Left lung (tissue), 10 donors: ENCODE data around the gene CNBD2. TPM values are rescaled to one million over a fixed set of nuclear protein-coding genes. Genes with fewer than 3 reads are reported as not detected.

ENCODE experiments used
- ATAC-seq: fragments of 200-7000 bp; cut with Tn5 transposase; one replicate; pipeline ENCODE4 v1.9.1; 2020; ENCODE audit warnings: moderate library complexity
- DNase-seq, 4 donors: peaks; one replicate each; pipeline ENCODE4 v3.0.0-alpha.2; 2013 to 2020
- H3K27ac ChIP-seq, 2 donors: fragments of 200-600 bp; sonication (generic) in 1 of 2; one replicate each; pipeline versions ENCODE4 v1.5.0 to v1.8.0; 2020 to 2021
- H3K27me3 ChIP-seq, 2 donors: fragments of 200-600 bp; sonication (generic) in 1 of 2; one replicate each; pipeline versions ENCODE4 v1.5.0 to v1.8.0; 2020 to 2021
- H3K36me3 ChIP-seq, 2 donors: fragments of 200-600 bp; sonication (generic) in 1 of 2; one replicate each; pipeline versions ENCODE4 v1.5.0 to v1.8.0; 2020 to 2021
- H3K4me1 ChIP-seq, 2 donors: fragments of 200-600 bp; one replicate each; pipeline ENCODE4 v1.8.0; 2021
- H3K4me3 ChIP-seq, 2 donors: fragments of 200-600 bp; sonication (generic) in 1 of 2; one replicate each; pipeline versions ENCODE4 v1.5.0 to v1.8.0; 2020 to 2021; ENCODE audit warnings: mild to moderate bottlenecking in 1 of 2
- H3K9me3 ChIP-seq, 2 donors: fragments of 200-600 bp; sonication (generic) in 1 of 2; one replicate each; pipeline versions ENCODE4 v1.5.0 to v1.8.0; 2020 to 2021
- intact Hi-C, 2 donors: fragments of 100-400 bp; cut with DNase I; formaldehyde crosslinking; loops; one replicate each; pipeline versions ENCODE4 v1.11.2 to v1.14.2; 2022
- polyA plus RNA-seq, 6 donors: library from polyadenylated mRNA; unstranded; fragments of 120-200 nt; gene quantifications; one replicate each; pipeline ENCODE4 v1.2.1, GENCODE V29; 2013; ENCODE audit not compliant: insufficient read length in 6 of 6
- total RNA-seq, 2 donors: library from RNA; stranded (reverse); fragmentation: NEBNext Ultra II Directional; extraction: Animal tissue kit (Norgen Biotek cat#: 25700); gene quantifications; one replicate each; pipeline ENCODE4 v1.2.1, GENCODE V29; 2021
- TF ChIP-seq, protein P1 (sequence below), 2 donors: fragments of 200-600 bp; sonication (generic) in 1 of 2; IDR thresholded peaks; one replicate each; pipeline versions ENCODE4 v1.5.0 to v1.8.0; 2021; ENCODE audit warnings: antibody characterized with exemption in 2 of 2
- donor health status: DM: no; HTN: yes; CAD: no.
- donor health status: DM: no; HTN: no; CAD: no.

CNBD2 gene
- total and polyA plus RNA-seq, 8 donors, result 0.36 to 3.6 (median 0.51) TPM

GRCh38 chr20:35939264-35939663 is 29.1 kb upstream of the CNBD2 start:
- Histone ChIP-seq H3K9me3 (no peaks in the 10 kb centered on the region), H3K27me3 (no peaks in the 10 kb centered on the region), H3K27ac (no peak overlapping the region), H3K36me3 (peaks cover 0 to 80% of the 10 kb centered on the region in 2 donors), H3K4me3 (no peak overlapping the region), H3K4me1 (no peaks in the 10 kb centered on the region)
- TF ChIP-seq, protein P1, sequence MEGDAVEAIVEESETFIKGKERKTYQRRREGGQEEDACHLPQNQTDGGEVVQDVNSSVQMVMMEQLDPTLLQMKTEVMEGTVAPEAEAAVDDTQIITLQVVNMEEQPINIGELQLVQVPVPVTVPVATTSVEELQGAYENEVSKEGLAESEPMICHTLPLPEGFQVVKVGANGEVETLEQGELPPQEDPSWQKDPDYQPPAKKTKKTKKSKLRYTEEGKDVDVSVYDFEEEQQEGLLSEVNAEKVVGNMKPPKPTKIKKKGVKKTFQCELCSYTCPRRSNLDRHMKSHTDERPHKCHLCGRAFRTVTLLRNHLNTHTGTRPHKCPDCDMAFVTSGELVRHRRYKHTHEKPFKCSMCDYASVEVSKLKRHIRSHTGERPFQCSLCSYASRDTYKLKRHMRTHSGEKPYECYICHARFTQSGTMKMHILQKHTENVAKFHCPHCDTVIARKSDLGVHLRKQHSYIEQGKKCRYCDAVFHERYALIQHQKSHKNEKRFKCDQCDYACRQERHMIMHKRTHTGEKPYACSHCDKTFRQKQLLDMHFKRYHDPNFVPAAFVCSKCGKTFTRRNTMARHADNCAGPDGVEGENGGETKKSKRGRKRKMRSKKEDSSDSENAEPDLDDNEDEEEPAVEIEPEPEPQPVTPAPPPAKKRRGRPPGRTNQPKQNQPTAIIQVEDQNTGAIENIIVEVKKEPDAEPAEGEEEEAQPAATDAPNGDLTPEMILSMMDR (IDR thresholded peaks at IDR 0.05), result no peak
- intact Hi-C loops, result no loop called here
- no peak for DNase-seq
- ATAC-seq, result no peak

DNA sequence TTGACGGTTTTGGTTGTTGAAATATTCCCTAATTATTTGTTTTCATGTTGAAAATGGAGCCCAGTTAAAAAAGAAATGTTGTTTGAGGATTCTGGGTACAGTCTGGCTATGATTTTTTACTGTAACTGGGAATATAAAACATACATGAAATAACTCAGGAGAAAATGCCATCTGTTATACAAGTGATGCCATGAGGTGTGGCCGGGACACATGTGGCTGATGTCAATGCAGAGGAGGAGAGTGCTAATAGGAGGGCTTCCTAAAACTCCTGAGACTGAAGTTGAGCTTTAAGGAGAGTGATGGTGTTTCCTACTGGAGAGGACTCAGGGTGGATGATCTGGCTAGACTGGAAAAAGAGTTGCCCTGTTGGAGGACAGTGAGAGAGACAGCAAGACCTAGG is 26.8 kb upstream of the CNBD2 start:
- Histone ChIP-seq H3K27me3 (no peaks in the 10 kb centered on the region), H3K27ac (no peak overlapping the region), H3K4me3 (no peak overlapping the region), H3K36me3 (peaks cover 0 to 87% of the 10 kb centered on the region in 2 donors), H3K4me1 (no peaks in the 10 kb centered on the region), H3K9me3 (no peaks in the 10 kb centered on the region)
- ATAC-seq, result no peak
- TF ChIP-seq, protein P1 (IDR thresholded peaks at IDR 0.05), result no peak
- intact Hi-C loops, result no loop called here
- no peak for DNase-seq

DNA sequence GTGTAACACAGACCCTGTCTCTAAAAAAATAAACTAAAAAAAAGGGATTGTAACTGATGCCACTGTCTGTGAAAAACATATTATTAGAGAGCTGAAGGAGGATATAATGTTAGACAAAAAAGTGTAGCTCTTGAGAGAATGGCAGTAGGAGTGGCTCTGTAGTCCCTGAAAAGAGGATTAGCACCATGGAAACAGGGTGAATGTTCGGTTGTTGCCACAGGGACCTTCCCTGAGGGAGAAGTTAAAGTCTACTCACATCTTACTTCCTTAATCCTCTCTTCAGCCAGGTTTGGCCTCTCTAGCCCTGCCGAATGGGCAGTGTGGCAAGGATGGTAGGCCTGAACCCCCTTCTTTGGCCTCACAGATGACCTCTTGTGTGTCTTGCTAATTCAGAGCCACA is 26.1 kb upstream of the CNBD2 start:
- no peaks in the 10 kb centered on the region for H3K4me1 ChIP-seq
- intact Hi-C loops, result no loop called here
- H3K36me3 ChIP-seq, result peaks cover 0 to 94% of the 10 kb centered on the region in 2 donors
- no peak overlapping the region for H3K4me3 ChIP-seq
- no peaks in the 10 kb centered on the region for H3K9me3 ChIP-seq
- no peaks in the 10 kb centered on the region for H3K27me3 ChIP-seq
- TF ChIP-seq, protein P1 (IDR thresholded peaks at IDR 0.05), result no peak
- ATAC-seq, result peak; percentile 41
- no peak for DNase-seq
- no peak overlapping the region for H3K27ac ChIP-seq

DNA sequence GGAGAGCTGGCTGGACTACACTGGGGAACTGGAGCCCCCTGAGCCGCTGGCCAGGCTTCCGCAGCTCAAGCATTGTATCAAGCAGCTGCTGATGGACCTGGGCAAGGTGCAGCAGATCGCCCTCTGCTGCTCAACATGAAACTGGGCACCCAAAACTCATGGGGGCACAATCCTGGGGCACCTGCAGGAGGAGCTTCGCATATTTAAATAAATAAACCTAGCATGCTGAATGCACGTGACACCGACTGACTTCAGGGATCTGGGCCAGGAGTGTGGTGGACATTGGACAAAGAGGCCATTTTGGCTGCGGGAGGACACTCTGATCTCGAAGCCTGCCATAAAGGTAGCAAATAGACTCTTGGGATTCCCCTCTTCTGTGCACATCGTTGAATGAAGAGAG is 20.9 kb upstream of the CNBD2 start:
- intact Hi-C loops, result no loop called here
- ATAC-seq, result no peak

DNA sequence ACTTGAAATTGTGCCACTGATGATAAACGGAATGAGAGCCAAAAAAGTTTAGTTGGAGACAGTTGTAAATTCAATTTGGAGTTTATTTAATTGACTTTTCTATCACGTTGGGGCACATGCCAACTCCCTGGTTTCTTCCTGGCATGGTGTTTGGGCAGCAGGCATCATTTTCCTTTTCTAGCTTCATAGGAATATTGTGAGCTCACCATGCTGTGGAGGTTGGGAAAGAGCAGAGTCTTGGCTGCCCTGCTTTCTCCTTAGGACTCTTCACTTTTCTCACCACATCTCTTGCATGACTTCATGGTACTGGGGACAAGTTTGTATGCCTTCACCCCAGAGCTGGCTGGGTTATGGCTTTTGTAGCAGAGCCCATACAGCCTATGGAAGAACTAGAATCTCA is 20.5 kb upstream of the CNBD2 start:
- H3K9me3 ChIP-seq, result no peaks in the 10 kb centered on the region
- no peaks in the 10 kb centered on the region for H3K27me3 ChIP-seq
- intact Hi-C loops, result no loop called here
- ATAC-seq (no peak), DNase-seq (no peak)
- H3K36me3 ChIP-seq, result peaks cover 0 to 57% of the 10 kb centered on the region in 2 donors
- H3K27ac ChIP-seq, result no peak overlapping the region
- TF ChIP-seq, protein P1 (IDR thresholded peaks at IDR 0.05), result no peak
- no peak overlapping the region for H3K4me3 ChIP-seq
- H3K4me1 ChIP-seq, result peaks cover 7 to 13% of the 10 kb centered on the region in 2 donors

More for the DNA sequence above, 20.9 kb upstream of the CNBD2 start:
- DNase-seq, result peak in 1 of 4 donors; percentile 5
- H3K27me3 ChIP-seq, result no peaks in the 10 kb centered on the region
- TF ChIP-seq, protein P1 (IDR thresholded peaks at IDR 0.05), result no peak
- peaks cover 0 to 62% of the 10 kb centered on the region in 2 donors for H3K36me3 ChIP-seq
- no peaks in the 10 kb centered on the region for H3K9me3 ChIP-seq
- peaks cover 3 to 9% of the 10 kb centered on the region in 2 donors for H3K4me1 ChIP-seq
- H3K27ac ChIP-seq, result no peak overlapping the region
- no peak overlapping the region for H3K4me3 ChIP-seq
